ENCODE results near the gene RIPOR2.
"Not testable (repeated sequence)": the region's sequence is repeated elsewhere in the genome, so short reads cannot be mapped to it uniquely, and the experiment has no call there.

The RIPOR2 gene

DNA sequence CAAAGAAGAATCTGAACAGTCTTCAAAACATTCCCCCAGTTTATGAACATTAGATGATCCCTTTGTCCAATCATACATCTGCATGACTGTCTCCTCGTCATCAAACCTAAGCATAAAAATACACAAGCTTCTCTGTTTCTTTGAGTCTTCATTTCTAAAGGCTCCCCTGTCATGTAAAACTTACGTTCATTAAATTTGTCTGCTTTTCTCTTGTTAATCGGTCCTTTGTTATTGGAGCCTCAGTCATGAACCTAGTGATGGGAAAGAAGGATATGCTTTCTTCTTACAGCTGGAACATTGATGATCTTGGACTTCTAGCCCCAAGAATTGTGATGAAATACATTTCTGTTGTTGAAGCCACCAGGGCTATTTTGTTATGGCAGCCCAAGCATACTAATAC lies 18.0 kb upstream of the RIPOR2 start:
- no peak for DNase-seq

DNA sequence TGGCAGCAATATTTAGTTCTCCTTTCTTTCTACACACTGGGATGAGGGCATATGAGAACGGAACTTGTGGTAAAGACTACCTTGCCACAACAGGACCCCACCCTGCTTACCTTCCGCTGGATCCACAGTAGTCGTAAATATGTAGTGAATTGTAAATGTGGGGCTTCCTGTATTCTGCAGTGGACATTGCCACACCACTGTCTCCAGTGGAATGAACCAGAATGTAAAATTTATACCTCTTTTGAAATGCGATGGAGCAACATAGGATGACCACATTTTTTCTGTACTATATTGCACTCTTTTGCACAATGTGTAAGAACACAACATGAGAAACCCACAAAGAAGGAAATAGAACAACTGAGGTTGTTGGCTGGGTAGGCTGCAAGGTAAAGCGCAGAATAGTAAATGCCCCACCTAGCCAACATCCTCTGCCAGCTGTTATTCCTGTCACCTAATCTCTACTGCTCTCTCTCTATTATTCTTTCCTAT lies 16.1 kb upstream of the RIPOR2 start:
- no peak for DNase-seq

DNA sequence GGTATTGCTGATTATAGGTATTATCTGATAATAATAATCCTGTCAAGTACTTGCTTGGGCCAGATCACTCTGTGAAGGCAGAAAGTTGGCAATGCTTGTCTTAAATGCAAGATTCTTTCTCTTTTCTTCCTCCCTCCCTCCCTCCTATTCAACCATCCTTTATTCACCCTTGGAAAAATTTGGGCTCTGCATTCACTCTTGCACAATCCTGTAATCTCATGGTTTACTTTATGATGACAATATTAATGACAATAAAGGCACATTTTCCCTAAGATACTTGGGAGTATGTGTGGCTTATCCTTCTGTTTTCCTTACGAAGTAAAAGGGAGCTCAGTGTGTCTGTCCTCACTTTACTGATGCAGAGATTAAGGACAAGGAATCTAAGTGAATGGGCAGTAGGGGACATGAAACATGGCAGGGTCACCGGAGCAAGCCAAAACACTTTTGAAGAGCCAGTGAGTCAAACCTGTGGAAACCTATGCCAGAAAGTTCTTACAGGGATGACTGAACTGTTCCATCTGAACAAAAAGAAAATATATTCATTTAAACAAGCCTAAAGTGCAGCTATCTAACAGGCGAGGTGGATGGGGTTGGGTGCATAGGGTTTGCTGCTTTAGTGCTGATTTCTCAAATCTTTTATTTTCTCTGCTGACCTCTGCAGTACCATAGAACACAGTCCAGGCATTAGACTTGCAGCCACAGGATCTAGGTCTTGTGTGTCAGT lies 14.6 kb upstream of the RIPOR2 start:
- DNase-seq: no peak

DNA sequence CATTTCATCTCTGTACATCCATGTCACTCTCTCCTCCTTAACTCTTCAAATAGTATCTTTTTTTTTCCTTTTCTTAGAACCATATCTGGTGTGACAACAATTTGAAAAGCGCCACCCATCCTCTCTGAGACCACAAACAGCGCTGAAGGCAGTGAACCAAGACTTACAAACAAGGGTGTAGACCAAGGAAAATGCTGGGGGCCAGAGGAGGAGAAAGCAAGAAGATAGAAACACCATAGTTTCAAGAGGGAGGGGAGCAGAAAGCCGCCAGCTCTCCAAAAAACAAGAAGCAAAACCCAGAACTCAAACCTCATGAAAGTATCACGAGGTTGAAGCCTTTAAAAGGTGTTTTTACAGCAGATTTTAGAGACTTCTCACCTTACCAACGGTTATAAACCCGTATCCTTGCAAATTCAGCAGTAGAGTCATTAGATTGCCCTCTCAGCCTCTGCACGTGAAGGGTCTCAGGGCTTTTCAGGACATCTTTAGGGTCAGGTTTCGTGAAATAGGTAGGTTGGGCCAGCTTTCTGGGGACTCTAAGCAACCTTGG lies 13.3 kb upstream of the RIPOR2 start:
- no peak for DNase-seq

DNA sequence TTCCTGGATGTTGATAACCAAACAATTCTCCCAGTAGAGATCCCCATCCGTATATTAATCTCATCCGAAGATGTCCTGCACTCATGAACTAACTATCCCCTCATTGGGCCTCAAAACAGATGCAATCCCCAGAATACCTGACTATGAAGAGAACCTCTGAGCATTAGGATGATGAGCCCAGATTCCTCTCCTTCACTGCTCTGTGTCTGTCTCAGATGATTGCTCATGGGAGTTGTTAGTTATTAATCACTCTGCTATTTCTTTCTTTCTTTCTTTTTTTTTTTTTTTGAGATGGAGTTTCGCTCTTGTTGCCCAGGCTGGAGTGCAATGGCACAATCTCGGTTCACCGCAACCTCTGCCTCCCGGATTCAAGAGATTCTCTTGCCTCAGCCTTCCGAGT lies 12.5 kb upstream of the RIPOR2 start:
- not testable (repeated sequence) for DNase-seq

DNA sequence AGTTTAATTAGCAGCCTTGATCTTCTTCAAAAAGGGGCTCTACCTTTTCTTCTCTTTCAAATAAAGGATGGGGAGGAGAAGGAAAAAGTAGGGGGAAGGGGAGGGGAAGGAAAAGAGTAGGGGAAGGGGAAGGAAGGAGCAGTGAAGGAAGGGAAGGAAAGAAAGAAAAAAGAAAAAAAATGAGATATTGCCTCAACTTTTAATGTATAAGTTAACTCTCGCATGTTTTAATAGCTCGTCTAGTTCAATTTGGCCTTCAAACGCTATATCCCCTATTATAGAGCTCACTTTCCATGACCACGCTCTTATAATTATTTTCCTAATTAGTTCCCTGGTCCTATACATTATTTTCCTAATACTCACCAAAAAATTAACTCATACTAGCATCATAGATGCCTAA lies 11.9 kb upstream of the RIPOR2 start:
- DNase-seq: no peak

DNA sequence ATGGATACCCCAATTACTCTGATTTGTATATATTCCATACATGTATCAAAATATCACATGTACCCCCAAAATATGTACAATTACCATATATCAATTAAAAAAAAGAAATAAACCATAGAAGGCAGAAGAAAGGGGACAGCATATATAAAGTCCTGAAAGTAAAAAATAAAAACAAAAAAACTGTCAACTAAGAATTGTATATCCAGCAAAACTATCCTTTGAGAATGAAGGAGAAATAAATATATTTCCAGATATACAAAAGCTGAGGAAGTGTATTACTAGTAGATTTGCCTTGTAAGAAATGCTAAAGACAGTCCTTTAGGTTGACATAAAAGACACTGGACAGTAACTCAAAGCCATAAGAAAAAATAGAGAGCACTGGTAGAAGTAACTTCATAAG lies 9.3 kb upstream of the RIPOR2 start:
- no peak for DNase-seq

DNA sequence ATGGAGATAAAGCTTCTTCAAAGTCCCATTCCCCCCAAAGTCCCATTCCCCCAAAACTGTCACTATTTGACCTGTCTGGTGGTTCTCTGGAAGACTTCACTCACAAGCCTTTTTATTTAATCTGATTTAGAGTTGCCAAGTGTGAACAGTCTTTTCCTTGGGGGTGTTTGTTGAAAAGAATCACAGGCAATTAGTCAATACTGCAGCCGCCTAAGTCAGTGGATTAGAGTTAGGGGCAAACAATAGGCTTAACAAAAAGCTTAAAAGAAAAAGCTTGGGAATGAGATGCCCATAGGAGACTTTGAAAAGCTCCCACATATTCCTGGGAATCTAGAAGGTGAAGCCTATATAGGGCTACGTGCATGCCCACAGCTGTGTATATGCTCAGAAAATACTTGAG lies 8.0 kb upstream of the RIPOR2 start:
- DNase-seq: no peak

DNA sequence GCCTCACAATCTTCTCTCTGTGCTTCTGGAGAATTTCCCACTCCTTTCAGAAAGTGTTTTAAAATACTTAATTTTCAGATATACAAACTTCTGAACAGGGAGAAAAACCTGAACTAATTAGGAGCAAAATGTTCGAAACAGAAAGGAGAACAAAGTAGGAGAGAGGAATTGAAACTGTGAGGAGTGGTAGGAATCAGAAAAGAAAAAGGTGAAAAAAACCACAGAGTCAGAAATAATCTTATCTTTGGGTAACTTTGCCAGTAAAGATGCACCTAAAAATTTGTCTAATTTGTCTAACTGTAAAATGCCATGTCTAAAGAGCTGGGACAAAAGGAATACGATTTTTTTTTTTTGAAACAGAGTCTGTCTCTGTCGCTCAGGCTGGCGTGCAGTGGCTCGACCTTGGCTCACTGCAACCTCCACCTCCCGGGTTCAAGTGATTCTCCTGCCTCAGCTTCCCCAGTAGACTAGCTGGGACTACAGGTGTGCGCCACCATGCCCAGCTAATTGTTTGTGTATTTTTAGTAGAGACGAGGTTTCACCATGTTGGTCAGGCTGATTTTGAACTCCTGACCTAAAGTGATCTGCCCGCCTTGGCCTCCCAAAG lies 4.7 kb upstream of the RIPOR2 start:
- DNase-seq: no peak

DNA sequence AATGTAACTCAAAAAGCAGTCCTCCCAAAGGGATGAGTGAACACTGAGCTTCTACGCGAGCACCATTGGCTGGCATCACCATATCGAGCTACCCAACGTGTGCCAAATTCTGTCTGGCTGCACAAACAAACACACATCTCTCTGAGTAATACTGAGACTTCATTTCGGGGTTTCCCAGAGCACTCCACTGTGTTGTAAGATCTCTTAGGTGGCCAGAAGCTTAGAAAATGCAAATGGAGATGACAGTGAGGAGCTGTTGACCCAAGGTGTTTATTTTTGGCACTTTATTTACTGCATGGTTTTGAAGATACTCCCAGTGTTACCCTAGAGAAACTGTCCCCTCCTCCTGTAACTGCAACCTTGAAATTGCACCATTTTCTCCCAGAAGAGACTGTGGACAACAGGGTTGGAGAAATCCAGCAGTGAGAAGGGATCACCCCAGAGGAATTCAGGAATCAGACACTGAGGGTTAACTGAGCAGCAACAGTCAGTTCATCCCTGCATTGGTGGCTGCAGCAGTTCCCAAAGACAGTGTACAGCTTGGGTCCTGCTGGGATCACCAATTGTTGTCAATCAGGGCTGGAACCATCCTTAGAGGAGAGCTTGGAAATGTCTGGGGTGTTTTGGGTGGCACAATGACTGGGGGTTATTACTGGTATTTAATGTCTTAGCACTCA lies 1.0 kb upstream of the RIPOR2 start:
- DNase-seq: no peak

DNA sequence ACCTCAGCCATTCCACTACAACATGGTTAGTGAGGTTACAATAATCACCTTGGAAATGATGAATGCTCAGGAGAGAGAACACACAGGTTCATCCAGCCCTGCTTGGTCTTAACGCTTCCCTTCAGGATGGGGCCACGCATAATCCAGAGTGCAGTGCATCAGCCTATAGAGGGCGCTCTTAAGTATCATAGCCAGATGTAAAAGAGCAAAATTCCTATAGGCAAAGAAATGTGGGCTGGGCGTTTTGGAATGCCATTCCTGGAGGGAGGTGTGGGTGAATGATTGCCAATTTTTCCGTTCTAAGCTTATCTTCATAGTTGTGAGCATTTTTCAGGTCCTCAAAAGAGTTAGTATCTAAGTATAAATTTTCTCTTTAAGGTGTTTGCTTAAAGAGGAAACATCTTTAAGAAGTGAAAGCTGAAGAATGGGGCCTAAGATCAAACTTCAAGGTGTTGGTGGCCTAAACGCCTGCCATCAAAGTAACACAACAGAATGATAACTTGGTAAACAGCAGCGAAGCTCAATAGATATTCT lies 1.8 kb downstream of the RIPOR2 start:
- DNase-seq: no peak

DNA sequence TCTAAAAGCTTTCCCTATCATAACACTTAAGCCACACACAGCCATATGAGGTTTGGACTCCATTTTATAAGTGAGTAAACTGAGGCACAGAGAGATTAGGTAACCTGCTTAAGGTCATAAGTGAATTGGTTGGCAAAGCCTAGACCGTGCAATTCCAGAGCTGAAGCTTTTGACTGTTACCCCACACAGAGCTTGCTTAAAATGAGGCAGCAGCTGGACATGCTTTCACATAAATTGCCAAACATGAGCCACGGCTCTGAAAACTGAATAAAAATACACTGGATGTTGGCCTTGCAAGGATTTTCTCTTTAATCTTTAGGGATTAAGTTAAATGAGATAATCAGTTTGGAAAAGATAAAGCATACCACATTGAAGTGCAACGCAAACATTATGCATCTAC lies 2.5 kb downstream of the RIPOR2 start:
- no peak for DNase-seq

DNA sequence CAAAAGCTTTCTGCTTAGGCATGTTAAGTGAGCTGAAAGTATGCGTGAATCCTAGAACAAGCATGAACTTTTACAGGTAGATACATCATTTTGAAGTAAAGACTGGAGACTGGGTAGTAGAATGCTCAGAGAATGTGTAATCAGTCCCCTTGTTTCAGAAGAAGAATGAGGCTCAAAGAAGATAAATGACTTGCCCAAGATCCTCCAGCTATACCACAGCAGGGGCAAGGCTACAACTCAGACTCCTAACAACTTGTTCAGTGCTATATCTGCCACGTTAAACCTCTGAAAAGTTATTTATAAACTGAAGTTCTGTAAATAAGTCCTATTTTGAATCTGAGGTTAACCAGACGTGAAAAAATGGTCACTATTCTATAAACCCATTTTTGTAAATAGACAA lies 2.9 kb downstream of the RIPOR2 start:
- no peak for DNase-seq

DNA sequence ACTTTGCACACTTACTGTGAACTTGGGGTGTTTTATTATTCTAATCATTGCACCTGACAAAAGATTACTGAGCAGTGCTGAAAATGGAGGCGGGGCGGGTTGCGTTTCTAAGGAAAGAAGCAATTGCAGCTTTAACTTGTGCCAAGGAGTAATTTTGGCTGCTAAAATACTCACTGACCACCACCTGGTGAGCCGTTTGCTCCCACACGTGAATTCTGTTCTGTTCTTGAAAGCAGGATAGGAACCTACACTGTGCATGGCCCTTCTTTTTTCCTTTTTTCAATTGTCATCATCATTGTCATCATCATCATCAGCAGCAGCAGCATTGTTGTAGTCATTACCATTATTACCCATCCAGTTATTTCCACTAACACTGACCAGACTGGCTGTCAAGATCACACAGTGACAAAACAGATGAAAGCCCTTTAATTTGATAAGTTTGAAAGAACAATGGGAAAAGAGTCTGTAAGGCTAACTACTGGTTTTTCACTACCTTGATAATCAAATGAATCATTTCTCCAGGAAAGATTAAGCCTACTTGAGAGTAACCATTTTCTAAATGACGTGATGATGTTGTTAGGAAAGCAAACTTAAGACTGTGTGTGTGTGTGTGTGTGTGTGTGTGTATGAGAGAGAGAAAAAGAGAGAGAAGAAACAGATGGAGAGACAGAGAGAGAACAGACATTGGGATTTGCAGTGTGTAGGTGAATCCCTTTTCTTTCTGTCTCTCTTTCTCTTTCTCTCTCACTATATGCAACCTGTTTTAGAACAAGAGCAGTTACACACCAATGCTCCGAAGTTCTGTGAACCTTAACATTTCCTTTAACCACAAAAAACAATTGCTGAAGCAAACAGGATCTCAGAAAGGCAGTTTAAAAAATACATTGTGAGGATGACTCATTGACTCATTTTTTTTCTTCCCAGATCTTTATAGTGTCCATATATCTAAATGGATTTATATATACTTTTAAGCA lies 3.8 kb downstream of the RIPOR2 start:
- no peak for DNase-seq

DNA sequence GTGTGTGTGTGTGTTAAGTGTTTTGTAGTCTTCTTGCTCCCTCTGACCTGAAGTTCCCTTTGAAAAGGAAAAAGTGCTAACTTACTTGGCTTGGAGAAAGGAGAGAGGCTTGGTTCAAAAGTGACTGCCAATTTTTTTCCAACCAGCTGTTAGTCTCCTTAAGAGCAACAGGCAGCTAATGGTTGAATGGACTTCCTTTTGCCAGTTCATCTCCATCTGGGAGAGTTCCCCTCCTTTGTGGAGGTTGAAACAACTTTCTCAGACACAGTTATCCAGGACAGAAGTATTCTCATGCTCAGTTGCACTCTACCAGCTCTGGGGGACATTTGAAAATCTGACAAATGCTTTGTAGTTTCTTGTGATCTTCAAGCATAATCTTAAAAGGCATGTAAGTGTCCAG lies 4.5 kb downstream of the RIPOR2 start:
- no peak for DNase-seq

DNA sequence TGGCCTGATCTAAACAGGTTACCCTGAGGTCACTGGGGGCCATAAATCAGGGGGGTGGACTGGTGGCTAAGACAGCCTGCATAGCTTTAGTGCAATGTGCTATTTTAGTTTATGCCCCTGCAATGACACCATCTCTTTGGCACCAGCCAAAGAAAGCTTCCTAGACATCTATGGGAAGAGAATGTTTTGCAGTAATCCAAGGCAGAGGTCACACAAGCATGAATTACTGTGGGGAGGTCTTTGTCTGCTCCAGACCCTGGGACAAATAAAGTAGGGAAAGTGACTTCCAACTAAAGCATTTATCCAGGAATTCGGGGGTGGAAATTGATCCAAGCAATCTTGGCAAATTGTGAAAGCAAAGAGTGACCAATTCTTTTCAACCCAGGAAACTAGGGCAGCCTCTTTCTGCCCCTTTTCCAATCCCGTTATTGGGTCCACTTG lies 5.3 kb downstream of the RIPOR2 start:
- no peak for DNase-seq

DNA sequence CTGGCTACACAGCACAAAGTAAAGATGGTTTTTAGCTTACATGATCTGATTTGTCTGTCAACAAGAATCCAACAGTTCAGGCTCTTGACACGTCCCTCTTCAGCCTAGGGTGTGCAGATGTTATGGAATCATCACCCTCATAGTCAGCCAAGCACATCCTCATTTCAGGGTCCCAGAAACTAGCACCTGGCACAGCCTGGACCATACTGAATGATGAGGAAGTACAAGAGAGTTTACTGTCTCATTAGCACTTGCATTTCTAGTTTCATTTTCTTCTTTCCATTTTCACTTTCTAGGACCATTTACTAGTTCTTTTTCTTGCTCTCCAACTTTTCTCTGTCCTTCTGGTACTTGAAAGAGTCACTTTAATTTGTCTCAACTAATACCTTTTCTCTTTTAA lies 6.5 kb downstream of the RIPOR2 start:
- DNase-seq: no peak

DNA sequence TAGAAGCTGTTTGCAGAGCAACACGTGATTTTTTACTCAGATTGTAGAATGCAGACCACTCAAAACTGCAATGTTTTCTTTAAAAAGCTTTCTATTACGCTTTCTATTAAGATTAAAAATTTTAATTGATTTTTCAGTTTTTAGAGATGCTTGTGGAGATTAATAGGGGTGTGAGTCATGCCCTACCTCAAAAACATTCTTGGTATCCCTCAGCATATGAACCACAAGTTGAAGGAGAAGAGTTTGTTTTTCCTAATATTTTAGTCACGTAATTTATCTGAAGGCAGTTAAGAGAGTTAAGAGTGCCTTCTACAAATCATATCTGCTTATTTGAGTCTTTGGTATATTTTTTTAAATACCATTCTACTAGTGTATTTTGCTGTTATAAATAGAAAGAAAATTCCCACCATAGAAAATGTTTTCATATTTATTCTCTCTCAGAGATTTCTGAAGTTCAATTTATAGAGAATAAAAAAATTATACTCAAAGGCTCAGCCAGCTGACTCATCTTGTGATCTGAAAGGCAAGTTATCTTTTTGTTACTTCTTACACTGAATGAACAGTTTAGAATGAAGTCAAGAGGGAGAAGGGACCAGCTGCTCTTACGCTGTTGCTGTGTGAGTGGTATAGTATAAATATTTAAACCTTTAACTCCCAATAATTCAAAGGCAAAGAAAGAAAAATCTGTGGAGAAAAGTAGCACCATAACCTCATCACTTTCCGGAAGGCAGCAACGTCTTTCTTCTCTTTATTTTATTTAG lies 7.6 kb downstream of the RIPOR2 start:
- DNase-seq: no peak

DNA sequence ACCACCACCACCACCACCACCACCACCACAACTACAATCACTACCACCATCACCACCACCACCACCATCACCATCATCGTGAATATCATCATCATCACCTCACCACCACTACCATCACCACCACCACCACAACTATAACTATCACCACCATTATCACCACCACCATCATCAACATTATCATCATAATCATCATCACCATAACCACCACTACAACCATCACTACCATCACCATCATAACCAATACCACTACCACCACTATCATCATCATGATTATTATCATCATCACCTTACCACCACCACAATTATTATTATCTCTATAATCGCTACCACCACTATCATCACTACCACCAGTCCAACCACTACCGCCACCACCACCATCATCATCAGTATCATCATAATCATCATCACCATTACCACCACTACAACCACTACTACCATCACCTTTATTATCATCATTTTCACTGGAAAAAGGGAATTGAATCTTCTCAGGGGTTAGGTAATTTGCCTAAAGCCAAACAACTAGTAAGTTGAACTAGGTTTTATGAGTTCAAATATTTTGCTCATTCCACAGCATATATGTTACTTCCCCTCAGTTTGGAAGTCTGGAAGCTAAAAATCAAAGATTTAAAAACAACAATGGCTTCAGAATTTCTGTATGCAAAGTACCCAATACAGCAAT lies 8.3 kb downstream of the RIPOR2 start:
- no peak for DNase-seq

DNA sequence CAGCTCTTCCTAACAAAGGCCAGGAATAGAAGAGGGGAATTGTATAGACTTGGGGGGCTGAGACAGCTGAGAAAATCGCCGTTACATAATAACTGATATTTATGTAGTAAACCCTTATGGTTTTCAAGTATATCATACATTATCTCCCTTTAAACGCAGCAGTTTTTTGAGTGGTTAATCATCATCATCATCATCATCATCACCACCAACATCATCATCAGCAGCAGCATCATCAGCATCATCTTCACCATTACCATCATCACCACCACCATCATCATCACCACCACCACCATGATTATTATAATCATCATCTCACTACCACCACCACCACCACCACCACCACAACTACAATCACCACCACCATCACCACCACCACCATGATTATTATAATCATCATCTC lies 9.1 kb downstream of the RIPOR2 start:
- DNase-seq: not testable (repeated sequence)

DNA sequence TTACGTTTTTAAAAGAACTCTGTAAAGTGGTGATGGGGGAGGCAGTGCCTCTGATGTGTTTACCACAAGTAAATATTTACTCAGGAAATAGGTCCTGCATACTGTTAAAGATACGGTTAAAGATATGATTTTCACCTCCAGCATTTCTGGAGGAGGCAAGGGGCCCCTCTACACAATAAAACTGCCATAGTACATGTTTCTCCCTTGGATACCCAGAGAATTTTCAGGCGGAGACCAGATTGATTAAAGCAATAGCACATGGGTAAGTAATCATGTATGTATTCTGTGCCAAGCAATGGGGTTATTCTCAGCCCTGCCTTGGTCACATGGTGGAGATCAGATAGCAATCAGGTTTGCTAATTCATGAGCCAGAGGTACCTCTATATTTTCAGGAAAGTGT lies 9.6 kb downstream of the RIPOR2 start:
- DNase-seq: no peak
